ENCODE measurements around the gene EIF5A. TPM values are rescaled to one million over a fixed set of nuclear protein-coding genes. Genes with fewer than 3 reads are reported as not detected.

Gene EIF5A
- total RNA-seq, 1 experiment from 2014 or later: 1,139 TPM

DNA sequence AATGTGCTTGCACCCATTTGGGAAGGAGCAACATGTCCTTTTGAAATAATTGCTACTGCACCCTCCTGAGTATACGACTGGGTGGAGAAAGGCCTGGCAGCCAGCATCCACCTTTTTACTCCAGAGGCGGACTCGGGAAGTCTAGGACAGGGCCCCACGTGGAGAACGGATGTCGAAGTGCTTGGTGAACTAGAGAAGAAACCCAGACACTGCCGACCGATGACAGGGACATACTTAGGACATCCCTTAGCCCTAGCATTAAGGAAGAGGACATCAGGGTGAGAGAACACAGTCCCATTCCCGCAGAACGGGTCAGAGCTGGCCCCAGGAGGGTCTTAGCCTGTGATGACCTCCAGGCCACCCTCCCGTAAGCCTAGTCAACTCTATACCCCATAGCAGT is 16.7 kb upstream of the EIF5A start:
- H3K4me2 ChIP-seq (ENCODE audit: low read length): no peak overlapping the region
- no peaks in the 10 kb centered on the region for H3K27me3 ChIP-seq (ENCODE audit: insufficient read depth, low read length)
- ChIA-PET RAD21 (ENCODE audit: low non-redundant PET in 1 of 2, low total read pairs in 2 of 2, uncharacterized antibody in 2 of 2, unreplicated experiment in 2 of 2) (no interaction called here), POLR2A (no interaction called here), CTCF (interaction anchor here (1.1 kb wide), 1 partner anchor 10 kb away, joined by 3 read pairs; no protein-coding TSS in a partner anchor)
- TF ChIP-seq, protein P1, sequence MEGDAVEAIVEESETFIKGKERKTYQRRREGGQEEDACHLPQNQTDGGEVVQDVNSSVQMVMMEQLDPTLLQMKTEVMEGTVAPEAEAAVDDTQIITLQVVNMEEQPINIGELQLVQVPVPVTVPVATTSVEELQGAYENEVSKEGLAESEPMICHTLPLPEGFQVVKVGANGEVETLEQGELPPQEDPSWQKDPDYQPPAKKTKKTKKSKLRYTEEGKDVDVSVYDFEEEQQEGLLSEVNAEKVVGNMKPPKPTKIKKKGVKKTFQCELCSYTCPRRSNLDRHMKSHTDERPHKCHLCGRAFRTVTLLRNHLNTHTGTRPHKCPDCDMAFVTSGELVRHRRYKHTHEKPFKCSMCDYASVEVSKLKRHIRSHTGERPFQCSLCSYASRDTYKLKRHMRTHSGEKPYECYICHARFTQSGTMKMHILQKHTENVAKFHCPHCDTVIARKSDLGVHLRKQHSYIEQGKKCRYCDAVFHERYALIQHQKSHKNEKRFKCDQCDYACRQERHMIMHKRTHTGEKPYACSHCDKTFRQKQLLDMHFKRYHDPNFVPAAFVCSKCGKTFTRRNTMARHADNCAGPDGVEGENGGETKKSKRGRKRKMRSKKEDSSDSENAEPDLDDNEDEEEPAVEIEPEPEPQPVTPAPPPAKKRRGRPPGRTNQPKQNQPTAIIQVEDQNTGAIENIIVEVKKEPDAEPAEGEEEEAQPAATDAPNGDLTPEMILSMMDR (IDR thresholded peaks at IDR 0.05 in 2 of 3, conservative IDR thresholded peaks at IDR 0.05 in 1 of 3; ENCODE audit: borderline replicate concordance in 1 of 3, insufficient read depth in 1 of 3, low read depth in 2 of 3, low read length in 2 of 3): no peak
- TF ChIP-seq ZNF274 (IDR thresholded peaks at IDR 0.05; ENCODE audit: low read depth, low read length): no peak
- no peak overlapping the region for H3K4me3 ChIP-seq (replicated peaks in 1 of 2; ENCODE audit: low read depth in 1 of 2, low read length in 2 of 2)
- no peaks in the 10 kb centered on the region for H3K36me3 ChIP-seq (ENCODE audit: control insufficient read depth in 1 of 2, insufficient read depth in 2 of 2, low read length in 2 of 2)
- BruUV-seq (replicated peaks): no TSS peak
- H4K20me1 ChIP-seq (ENCODE audit: insufficient read depth): no peaks in the 10 kb centered on the region
- H2AFZ ChIP-seq (ENCODE audit: low read depth, low read length, poor library complexity, severe bottlenecking): no peak overlapping the region
- no peaks in the 10 kb centered on the region for H3K79me2 ChIP-seq (ENCODE audit: insufficient read depth, low read length)
- H3K9me3 ChIP-seq (ENCODE audit: control insufficient read depth in 1 of 2, insufficient read depth in 1 of 2, low read depth in 1 of 2, low read length in 2 of 2): no peaks in the 10 kb centered on the region
- H3K9me2 ChIP-seq (ENCODE audit: insufficient read depth): no peaks in the 10 kb centered on the region
- ATAC-seq (no peak), DNase-seq (ENCODE audit: low read depth, low spot score) (no peak)
- no peak overlapping the region for H3K9ac ChIP-seq (ENCODE audit: low read length)
- H3K27ac ChIP-seq (ENCODE audit: low read depth, low read length): no peak overlapping the region
- peaks cover 12 to 28% of the 10 kb centered on the region in 2 experiments; a peak in 3 of 4 replicates for H3K4me1 ChIP-seq (ENCODE audit: control insufficient read depth in 1 of 2, insufficient read depth in 2 of 2, low read length in 2 of 2)
- intact Hi-C loops (cut with micrococcal nuclease): no loop called here

GRCh38 chr17:7292194-7292593 is 15.2 kb upstream of the EIF5A start:
- ChIA-PET POLR2A (interaction anchor here (0.5 kb wide), 1 partner anchor 112 kb away, joined by 4 read pairs; the partner anchor contains the start of gene TMEM256), CTCF (no interaction called here), RAD21 (ENCODE audit: low non-redundant PET in 1 of 2, low total read pairs in 2 of 2, uncharacterized antibody in 2 of 2, unreplicated experiment in 2 of 2) (no interaction called here)
- no peaks in the 10 kb centered on the region for H3K27me3 ChIP-seq (ENCODE audit: insufficient read depth, low read length)
- DNase-seq (ENCODE audit: low read depth, low spot score): no peak
- H3K4me3 ChIP-seq (replicated peaks in 1 of 2; ENCODE audit: low read depth in 1 of 2, low read length in 2 of 2): no peak overlapping the region
- H3K4me1 ChIP-seq (ENCODE audit: control insufficient read depth in 1 of 2, insufficient read depth in 2 of 2, low read length in 2 of 2): peaks cover 17 to 41% of the 10 kb centered on the region in 2 experiments; a peak in 3 of 4 replicates
- no peak overlapping the region for H3K27ac ChIP-seq (ENCODE audit: low read depth, low read length)
- no peak overlapping the region for H3K9ac ChIP-seq (ENCODE audit: low read length)
- intact Hi-C loops (cut with micrococcal nuclease): no loop called here
- H3K9me3 ChIP-seq (ENCODE audit: control insufficient read depth in 1 of 2, insufficient read depth in 1 of 2, low read depth in 1 of 2, low read length in 2 of 2): no peaks in the 10 kb centered on the region
- no peak overlapping the region for H3K4me2 ChIP-seq (ENCODE audit: low read length)
- no peaks in the 10 kb centered on the region for H3K9me2 ChIP-seq (ENCODE audit: insufficient read depth)
- BruUV-seq (replicated peaks): no TSS peak
- no peaks in the 10 kb centered on the region for H4K20me1 ChIP-seq (ENCODE audit: insufficient read depth)
- H2AFZ ChIP-seq (ENCODE audit: low read depth, low read length, poor library complexity, severe bottlenecking): no peak overlapping the region
- TF ChIP-seq EGR1 (IDR thresholded peaks at IDR 0.05; ENCODE audit: low read depth) (no peak), RAD21 (IDR thresholded peaks at IDR 0.05; ENCODE audit: low read depth) (no peak), TCF7L2 (IDR thresholded peaks at IDR 0.05; ENCODE audit: borderline replicate concordance, extremely low read depth, insufficient read depth, insufficient read length) (no peak), YY1 (IDR thresholded peaks at IDR 0.05; ENCODE audit: extremely low read depth, insufficient replicate concordance, low read depth, low read length) (no peak), ZFX (IDR thresholded peaks at IDR 0.05) (no peak), CEBPB (IDR thresholded peaks at IDR 0.05; ENCODE audit: low read depth) (no peak)
- TF ChIP-seq, protein P1 (IDR thresholded peaks at IDR 0.05 in 2 of 3, conservative IDR thresholded peaks at IDR 0.05 in 1 of 3; ENCODE audit: borderline replicate concordance in 1 of 3, insufficient read depth in 1 of 3, low read depth in 2 of 3, low read length in 2 of 3): no peak
- TF ChIP-seq, protein P2, sequence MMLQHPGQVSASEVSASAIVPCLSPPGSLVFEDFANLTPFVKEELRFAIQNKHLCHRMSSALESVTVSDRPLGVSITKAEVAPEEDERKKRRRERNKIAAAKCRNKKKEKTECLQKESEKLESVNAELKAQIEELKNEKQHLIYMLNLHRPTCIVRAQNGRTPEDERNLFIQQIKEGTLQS (IDR thresholded peaks at IDR 0.05): no peak
- H3K36me3 ChIP-seq (ENCODE audit: control insufficient read depth in 1 of 2, insufficient read depth in 2 of 2, low read length in 2 of 2): no peaks in the 10 kb centered on the region
- no peaks in the 10 kb centered on the region for H3K79me2 ChIP-seq (ENCODE audit: insufficient read depth, low read length)
- ATAC-seq: no peak

All from HCT116 (cell line).